GM12864 (cell line): ENCODE data around the gene S1PR3.

ENCODE experiments used
- DNase-seq: peaks from one replicate; pipeline ENCODE4 v3.0.0-alpha.2; 2011; ENCODE audit warnings: low read depth
- H3K4me3 ChIP-seq: 2 replicates; pipeline ENCODE4 v1.5.1; 2011; ENCODE audit warnings: mild to moderate bottlenecking, low read depth, low read length, control low read depth
- TF ChIP-seq, protein P1 (sequence below): IDR thresholded peaks from 2 replicates; pipeline ENCODE4 v1.5.1; 2011; ENCODE audit warnings: low read depth, mild to moderate bottlenecking, moderate library complexity, low read length, control low read depth, inconsistent platforms; ENCODE audit errors: missing control alignments

Gene S1PR3

GRCh38 chr9:89012294-89013042 lies 21.2 kb downstream of the S1PR3 start:
- no peak overlapping the region for H3K4me3 ChIP-seq
- TF ChIP-seq, protein P1, sequence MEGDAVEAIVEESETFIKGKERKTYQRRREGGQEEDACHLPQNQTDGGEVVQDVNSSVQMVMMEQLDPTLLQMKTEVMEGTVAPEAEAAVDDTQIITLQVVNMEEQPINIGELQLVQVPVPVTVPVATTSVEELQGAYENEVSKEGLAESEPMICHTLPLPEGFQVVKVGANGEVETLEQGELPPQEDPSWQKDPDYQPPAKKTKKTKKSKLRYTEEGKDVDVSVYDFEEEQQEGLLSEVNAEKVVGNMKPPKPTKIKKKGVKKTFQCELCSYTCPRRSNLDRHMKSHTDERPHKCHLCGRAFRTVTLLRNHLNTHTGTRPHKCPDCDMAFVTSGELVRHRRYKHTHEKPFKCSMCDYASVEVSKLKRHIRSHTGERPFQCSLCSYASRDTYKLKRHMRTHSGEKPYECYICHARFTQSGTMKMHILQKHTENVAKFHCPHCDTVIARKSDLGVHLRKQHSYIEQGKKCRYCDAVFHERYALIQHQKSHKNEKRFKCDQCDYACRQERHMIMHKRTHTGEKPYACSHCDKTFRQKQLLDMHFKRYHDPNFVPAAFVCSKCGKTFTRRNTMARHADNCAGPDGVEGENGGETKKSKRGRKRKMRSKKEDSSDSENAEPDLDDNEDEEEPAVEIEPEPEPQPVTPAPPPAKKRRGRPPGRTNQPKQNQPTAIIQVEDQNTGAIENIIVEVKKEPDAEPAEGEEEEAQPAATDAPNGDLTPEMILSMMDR = no peak
- no peak for DNase-seq

GRCh38 chr9:89013660-89014059 lies 22.4 kb downstream of the S1PR3 start:
- H3K4me3 ChIP-seq = no peak overlapping the region
- no peak for DNase-seq
- TF ChIP-seq, protein P1 = no peak

- H3K4me3 ChIP-seq = no peak overlapping the region
- DNase-seq = no peak
- TF ChIP-seq, protein P1 = no peak
Measured at GRCh38 chr9:89014153-89014552, 22.9 kb downstream of the S1PR3 start.

- no peak overlapping the region for H3K4me3 ChIP-seq
- TF ChIP-seq, protein P1 = no peak
- DNase-seq = no peak
Measured at GRCh38 chr9:89015336-89015735, 24.1 kb downstream of the S1PR3 start.

- DNase-seq = no peak
- no peak overlapping the region for H3K4me3 ChIP-seq
- TF ChIP-seq, protein P1 = no peak
Measured at GRCh38 chr9:89020754-89021153, 29.5 kb downstream of the S1PR3 start.

GRCh38 chr9:89021154-89021803 lies 30.0 kb downstream of the S1PR3 start:
- no peak for DNase-seq
- TF ChIP-seq, protein P1 = no peak
- H3K4me3 ChIP-seq = no peak overlapping the region
